ENCODE data around the gene SPIRE1.
"Not testable (repeated sequence)": the region's sequence is repeated elsewhere in the genome, so short reads cannot be mapped to it uniquely, and the experiment has no call there.

SPIRE1 gene

GRCh38 chr18:12485479-12486105 is 172.3 kb downstream of the SPIRE1 start:
- no peak for DNase-seq (ENCODE audit: low spot score)

- DNase-seq (ENCODE audit: low spot score) = not testable (repeated sequence)
These were observed 176.0 kb downstream of the SPIRE1 start for GRCh38 chr18:12481915-12482314.

DNA sequence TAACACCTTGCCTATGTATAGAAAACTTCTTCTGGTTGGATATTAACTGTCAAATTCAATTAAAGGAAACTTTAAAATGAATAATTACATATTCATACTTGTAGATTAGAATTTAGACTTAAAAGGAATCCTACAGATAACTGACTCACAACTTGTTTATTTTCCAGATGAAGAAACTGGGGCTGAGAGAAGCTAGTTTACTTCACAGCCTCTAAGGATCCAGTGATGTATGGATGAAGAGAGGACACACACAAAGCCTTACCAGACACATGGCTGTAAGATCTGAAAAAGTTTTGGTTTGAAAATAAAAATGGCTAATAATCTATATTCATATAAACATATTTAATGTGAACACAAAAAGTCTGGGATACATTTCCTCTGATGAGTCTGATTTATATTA is 177.9 kb downstream of the SPIRE1 start:
- no peak for DNase-seq (ENCODE audit: low spot score)

DNA sequence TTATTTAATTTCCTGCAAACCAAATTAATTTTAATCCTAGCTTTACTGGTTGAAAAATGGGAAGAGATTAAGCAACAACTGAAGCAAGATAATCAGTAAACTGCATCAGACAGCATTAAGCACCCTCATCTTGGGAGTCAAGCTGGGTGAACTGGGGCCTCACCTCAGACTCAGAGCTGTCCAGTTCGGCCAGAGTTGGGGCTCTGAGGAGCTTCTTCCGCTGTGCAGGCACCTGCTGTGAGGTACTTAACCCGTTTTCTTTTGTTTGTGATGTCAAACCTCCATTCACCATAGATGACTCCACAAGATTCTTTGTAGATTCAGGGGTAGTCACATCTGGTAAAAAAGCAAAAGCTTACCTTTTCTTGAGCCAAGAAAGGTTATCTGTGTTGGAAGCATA is 178.4 kb downstream of the SPIRE1 start:
- DNase-seq (ENCODE audit: low spot score) = no peak

DNA sequence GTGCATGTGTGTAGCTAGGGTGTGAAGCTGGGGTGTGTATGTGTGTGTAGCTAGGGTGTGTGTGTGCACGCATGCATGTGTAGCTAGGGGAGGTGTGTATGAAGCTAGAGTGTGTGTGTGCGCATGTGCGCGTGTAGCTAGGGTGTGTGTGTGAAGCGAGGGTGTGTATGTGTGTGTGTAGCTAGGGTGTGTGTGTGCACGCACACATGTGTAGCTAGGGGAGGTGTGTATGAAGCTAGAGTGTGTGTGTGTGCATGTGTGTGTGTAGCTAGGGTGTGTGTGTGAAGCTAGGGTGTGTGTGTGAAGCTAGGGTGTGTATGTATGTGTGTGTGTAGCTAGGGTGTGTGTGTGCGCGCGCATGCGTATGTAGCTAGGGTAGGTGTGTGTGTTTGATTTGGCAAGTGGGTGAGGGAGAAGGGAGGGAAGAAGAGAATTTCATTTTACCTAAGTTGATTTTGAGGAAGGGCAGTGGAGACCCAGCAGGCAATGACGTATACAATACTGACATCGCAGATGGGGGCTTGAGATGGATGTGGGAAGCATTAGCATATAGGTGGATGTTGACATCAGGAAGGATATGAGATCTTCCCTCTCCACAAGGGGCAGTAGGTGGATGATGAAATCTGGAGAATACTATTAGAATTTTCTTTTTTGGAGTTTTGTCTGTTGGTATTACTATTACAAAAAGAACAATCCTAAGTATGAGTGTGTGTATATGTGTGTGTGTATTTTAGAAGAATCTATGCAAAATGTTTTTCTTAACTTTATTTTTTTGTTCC is 179.4 kb downstream of the SPIRE1 start:
- no peak for DNase-seq (ENCODE audit: low spot score)

DNA sequence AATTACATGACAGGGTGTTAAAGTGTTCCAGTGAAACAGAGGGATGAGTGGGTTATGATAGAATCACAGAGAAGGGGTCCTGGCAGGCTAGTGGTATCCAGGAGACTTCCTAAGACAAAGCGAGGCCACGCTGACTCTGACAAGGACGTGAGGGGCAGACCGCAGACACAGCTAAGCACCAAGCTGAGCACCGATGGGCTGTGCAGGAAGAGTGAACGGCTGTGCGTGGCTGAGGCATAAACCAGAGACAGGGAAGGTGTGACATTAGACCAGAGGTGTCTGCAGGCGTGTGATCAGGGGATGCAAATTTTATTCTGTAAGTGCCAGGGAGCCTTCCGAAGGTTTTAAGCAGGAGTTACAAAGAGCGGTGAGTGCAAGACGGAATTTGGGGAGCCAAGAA is 180.3 kb downstream of the SPIRE1 start:
- no peak for DNase-seq (ENCODE audit: low spot score)

GRCh38 chr18:12476955-12477354 is 181.0 kb downstream of the SPIRE1 start:
- no peak for DNase-seq (ENCODE audit: low spot score)

- DNase-seq (ENCODE audit: low spot score) = no peak
These were observed 183.0 kb downstream of the SPIRE1 start for GRCh38 chr18:12474876-12475275.

DNA sequence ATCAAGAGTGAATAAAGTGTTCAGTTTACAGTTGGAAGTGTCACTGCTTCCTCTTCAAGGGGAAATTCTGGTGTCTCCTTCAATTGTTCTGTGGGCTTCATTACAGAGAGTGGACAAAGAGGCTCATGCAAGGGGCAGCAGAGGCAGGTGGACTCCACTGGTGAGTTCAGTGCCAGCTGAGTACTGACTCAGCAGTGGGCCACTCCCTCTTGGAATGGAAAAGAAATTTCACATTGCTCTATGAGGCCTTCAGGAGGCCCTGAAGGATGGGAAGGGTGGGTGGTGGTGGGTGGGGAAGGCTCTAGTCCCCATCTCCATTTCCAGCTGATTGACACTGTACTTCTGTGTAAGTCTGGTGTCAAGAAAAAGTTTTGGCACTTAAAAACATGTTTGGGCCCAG is 183.8 kb downstream of the SPIRE1 start:
- no peak for DNase-seq (ENCODE audit: low spot score)

DNA sequence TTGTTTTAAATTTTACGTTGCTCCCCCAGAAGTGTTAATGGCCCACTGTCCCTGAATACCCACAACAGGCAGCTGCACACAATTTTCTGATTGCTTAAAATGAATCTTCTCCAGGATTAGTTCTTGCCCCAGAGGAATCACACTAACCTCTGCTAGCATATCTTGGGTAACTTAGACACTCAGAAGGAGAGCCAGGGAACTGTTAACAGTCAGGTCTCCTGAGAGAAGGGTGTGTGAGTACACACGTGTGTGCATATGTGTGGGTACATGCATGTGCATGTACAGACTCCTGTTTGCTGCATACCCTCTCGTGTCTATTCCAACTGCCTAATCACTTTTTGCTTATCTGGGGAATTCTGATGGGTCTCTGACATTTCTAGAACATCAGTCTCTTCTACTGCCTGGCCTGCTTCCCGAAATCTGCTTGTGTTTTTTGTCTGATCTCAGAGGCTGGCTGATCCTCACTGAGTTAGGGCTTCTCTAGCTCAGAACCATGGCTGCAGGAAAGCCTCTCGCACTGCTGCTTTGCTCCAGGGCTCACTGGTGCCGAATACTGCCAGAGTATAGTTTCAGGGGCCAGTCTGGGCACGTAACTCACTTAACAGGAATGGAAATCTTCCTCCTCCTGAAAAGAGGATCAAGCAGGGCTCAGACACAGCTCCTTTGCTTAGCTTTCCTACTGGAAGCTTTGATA is 187.4 kb downstream of the SPIRE1 start:
- DNase-seq (ENCODE audit: low spot score) = no peak

- no peak for DNase-seq (ENCODE audit: low spot score)
These were observed 189.5 kb downstream of the SPIRE1 start for GRCh38 chr18:12468445-12468844.

- DNase-seq (ENCODE audit: low spot score) = no peak
These were observed 193.2 kb downstream of the SPIRE1 start for GRCh38 chr18:12464731-12465130.

DNA sequence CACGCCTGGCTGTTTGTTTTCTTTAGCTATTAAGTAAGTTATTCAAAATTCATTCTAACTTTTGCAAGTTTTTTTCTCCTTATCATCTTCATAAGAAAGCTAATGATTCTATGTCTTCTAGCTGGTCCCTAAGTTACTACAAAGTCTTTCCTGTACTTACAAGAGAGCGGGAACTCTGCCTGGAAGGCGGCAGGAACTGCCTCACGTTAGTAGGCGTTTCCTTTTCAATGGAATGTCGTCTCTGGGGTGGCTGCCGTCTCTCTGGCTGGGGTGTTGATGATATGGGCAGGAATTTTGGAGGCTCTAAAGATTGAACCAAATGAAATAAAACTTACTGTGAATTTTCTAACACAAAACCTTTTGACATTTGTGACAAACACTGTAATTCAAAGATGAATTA is 194.7 kb downstream of the SPIRE1 start:
- no peak for DNase-seq (ENCODE audit: low spot score)

- DNase-seq (ENCODE audit: low spot score) = no peak
These were observed 195.7 kb downstream of the SPIRE1 start for GRCh38 chr18:12462242-12462641.

GRCh38 chr18:12461326-12461725 is 196.6 kb downstream of the SPIRE1 start:
- DNase-seq (ENCODE audit: low spot score) = no peak

GRCh38 chr18:12460874-12461273 is 197.0 kb downstream of the SPIRE1 start:
- DNase-seq (ENCODE audit: low spot score) = peak; percentile 24

DNA sequence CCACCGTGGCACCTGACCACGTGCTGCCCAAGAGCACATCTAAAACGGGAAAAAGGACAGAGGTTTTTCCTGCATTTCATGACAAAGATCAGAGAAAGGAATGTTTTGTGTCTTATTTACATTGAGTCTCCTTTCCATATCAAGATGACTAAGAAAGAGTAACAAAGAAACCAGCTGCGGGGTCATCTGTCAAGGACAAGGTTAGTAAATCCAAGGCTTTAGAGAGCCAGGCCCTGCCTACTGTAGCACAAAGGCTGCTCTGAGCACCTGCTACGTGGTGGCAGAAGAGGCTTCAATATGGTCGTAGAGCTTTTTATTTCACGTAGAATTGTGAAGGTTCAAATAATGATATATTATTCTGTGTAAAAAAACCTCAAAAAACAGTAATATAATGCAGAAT is 199.1 kb downstream of the SPIRE1 start:
- no peak for DNase-seq (ENCODE audit: low spot score)

DNA sequence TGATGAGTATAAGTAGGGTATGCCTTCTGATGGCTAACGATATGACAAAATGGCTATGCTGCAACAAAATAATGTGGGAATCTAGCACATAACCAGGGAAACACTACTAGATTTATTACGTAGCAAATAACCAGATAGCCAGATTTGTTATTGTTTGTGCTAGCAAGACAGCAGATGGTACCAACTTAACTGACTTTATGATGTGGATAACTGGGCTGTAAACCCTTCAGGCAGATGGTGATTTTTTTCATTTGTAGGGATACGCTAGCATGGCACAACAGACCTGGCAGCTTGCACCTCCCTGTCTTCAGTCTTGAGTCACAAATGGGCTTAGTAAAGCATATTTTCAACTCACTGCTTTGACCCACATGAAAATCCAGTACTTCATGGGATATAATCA is 201.5 kb downstream of the SPIRE1 start:
- DNase-seq (ENCODE audit: low spot score) = no peak

DNA sequence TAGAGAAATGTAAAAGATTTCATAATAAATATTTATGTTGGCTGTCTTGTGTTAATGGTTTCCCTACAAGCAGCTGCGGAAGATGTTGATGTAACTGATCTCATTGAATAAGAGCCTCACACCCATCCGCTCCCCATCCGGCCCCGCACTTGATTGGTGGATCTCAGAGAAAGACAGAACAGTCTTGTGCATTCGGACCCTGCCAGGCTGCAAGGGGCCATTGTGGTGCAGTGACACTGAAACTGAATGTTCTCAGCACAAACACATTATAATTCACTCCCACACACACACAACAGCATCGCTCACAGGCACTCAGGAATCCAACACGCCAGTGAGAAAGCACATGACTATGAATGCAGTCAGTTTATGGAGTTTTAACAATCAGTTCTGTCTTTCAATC is 202.4 kb downstream of the SPIRE1 start:
- DNase-seq (ENCODE audit: low spot score) = peak; percentile 63

- DNase-seq (ENCODE audit: low spot score) = no peak
These were observed 205.1 kb downstream of the SPIRE1 start for GRCh38 chr18:12452784-12453183.

GRCh38 chr18:12451428-12451827 is 206.5 kb downstream of the SPIRE1 start:
- no peak for DNase-seq (ENCODE audit: low spot score)

DNA sequence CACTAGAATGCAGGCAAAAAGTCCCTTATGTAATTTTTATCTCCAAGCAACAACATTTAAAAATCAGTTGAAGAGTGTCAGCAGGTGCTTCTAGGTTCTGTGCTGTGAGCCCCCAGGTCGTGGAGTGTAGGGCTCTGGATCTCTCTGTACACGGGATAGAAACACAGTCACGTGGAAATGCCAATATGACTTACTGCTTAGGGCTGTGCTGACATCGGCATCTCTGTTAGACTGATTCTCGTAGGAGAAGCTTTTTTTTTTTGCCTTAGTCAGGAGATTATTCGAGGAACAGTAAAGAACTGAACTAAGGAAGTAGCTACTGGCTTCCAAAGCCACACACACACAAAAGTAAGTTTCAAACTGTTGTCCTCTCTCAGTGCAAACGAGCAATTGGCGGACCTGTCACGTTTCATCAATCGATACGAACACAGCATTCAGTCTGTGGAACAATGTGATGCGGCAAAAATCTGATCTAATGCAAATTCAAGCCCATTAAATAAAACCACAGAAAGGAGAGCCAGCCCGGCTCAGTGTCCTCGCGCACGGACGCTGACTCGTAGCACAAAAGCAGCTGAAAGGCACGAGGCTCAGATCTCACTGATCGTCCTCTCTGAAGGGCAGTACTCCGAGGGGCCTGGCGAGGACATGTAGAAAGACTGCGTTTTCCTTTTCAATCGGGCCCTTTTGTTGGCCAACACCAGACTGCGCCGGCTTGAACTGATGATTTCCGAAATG is 208.7 kb downstream of the SPIRE1 start:
- DNase-seq (ENCODE audit: low spot score) = no peak

DNA sequence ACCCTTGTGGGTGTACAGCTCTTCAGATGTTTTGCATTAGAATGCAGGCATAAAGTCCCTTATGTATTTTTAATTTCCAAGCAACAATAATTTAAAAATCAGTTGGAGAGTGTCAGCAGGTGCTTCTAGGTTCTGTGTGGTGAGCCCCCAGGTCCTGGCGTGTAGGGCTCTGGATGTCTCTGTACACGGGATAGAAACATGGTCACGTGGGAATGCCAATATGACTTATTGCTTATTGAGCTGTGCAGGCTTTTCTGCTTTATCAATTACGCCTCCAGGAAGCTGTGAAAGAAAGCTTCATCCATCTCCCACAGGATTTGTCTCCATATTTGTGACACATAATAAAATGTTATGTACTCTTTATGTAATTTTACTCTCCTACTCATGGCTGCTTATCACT is 212.4 kb downstream of the SPIRE1 start:
- no peak for DNase-seq (ENCODE audit: low spot score)

All from COLO829 (cell line).